Heart left ventricle (tissue), 16 donors: ENCODE data around the gene AAK1. TPM values are rescaled to one million over a fixed set of nuclear protein-coding genes. Genes with fewer than 3 reads are reported as not detected.
"Not testable (repeated sequence)": the region's sequence is repeated elsewhere in the genome, so short reads cannot be mapped to it uniquely, and the experiment has no call there.

Experiments used
- ATAC-seq, 4 donors: fragments of 200-7000 bp; cut with Tn5 transposase; one replicate each; pipeline ENCODE4 v1.9.1; 2020 to 2022; ENCODE audit warnings: moderate library complexity in 4 of 4, mild to moderate bottlenecking in 3 of 4, moderate number of reproducible peaks in 1 of 4
- DNase-seq, 5 donors: peaks; one replicate each; pipeline ENCODE4 v3.0.0-alpha.2; 2020
- H3K27ac ChIP-seq, 12 donors: fragments of 200-600 bp; sonication (generic) in 4 of 12; one replicate each; pipeline versions ENCODE4 v1.5.0 to v1.8.0; 2016 to 2022; ENCODE audit warnings: mild to moderate bottlenecking in 2 of 12
- H3K27me3 ChIP-seq, 9 donors: fragments of 200-600 bp; sonication (generic) in 2 of 9; one replicate each; pipeline versions ENCODE4 v1.5.1 to v1.8.0; 2016 to 2022; ENCODE audit warnings: mild to moderate bottlenecking in 3 of 9
- H3K36me3 ChIP-seq, 9 donors: fragments of 200-600 bp; sonication (generic) in 2 of 9; one replicate each; pipeline versions ENCODE4 v1.5.0 to v1.8.0; 2018 to 2022; ENCODE audit warnings: mild to moderate bottlenecking in 2 of 9
- H3K4me1 ChIP-seq, 12 donors: fragments of 200-600 bp; sonication (generic) in 4 of 12; one replicate each; pipeline versions ENCODE4 v1.5.0 to v1.8.0; 2016 to 2022; ENCODE audit warnings: mild to moderate bottlenecking in 3 of 12
- H3K4me3 ChIP-seq, 12 donors: fragments of 200-600 bp; sonication (generic) in 4 of 12; one replicate each; pipeline versions ENCODE4 v1.5.0 to v1.8.0; 2017 to 2022; ENCODE audit warnings: mild to moderate bottlenecking in 9 of 12, moderate library complexity in 4 of 12
- H3K9me3 ChIP-seq, 12 donors: fragments of 200-600 bp; sonication (generic) in 4 of 12; one replicate each; pipeline versions ENCODE4 v1.5.0 to v1.8.0; 2016 to 2022; ENCODE audit warnings: mild to moderate bottlenecking in 1 of 12
- POLR2A ChIP-seq, 2 donors: fragments of 450-650 bp; IDR thresholded peaks; one replicate each; pipeline ENCODE4 v1.6.1; 2017; ENCODE audit warnings: antibody characterized with exemption in 2 of 2, mild to moderate bottlenecking in 2 of 2, moderate library complexity in 2 of 2
- WGBS, 4 donors: extraction: QIAGEN DNeasy Blood & Tissue Kit in 2 of 4; methylation state at CpG; one replicate each; pipeline versions ENCODE4 v1.1.5 to v1.1.7; 2013 to 2018; 5-methylcytosine and 5-hydroxymethylcytosine counted together
- intact Hi-C, 10 donors: fragments of 100-400 bp; cut with DNase I; formaldehyde crosslinking; loops; one replicate each; pipeline versions ENCODE4 v1.11.1 to v1.14.2; 2022
- polyA plus RNA-seq, 2 donors: library from polyadenylated mRNA; stranded (reverse); fragments of 200-250 nt; gene quantifications; one replicate each; pipeline ENCODE4 v1.2.3, GENCODE V29; 2013
- total RNA-seq, 9 donors: library from RNA; depleted of rRNA in 2 of 9; stranded (reverse); fragments of >200 nt in 2 of 9; fragmentation: NEBNext Ultra II Directional in 3 of 9; extraction: Animal tissue kit (Norgen Biotek cat#: 25700) in 3 of 9; gene quantifications; one replicate each; pipeline versions ENCODE4 v1.1.0 to v1.2.4, GENCODE V29; 2016 to 2023
- TF ChIP-seq, protein P1 (sequence below), 12 donors: fragments of 200-600 bp; sonication (generic) in 4 of 12; IDR thresholded peaks; one replicate each; pipeline versions ENCODE4 v1.5.0 to v1.8.0; 2018 to 2022; ENCODE audit warnings: antibody characterized with exemption in 12 of 12, mild to moderate bottlenecking in 5 of 12
- donor health status: ischemic (EF 13 %, LVEDD 7.1; RV severe dilation, severe dysfunction).
- donor health status: healthy with polysubstance abuse.
- donor health status: DM: no; HTN: yes; CAD: no.
- donor health status: DM: no; HTN: no; CAD: no.
- donor health status: ischemic (EF 25% LVEDD 6.9; RV normal size, moderate dysfunction).
- donor health status: ischemic (EF 25% LVEDD 5.7; RV mildly dilated, moderate dysfunction).
- donor health status: healthy.
- donor health status: DM: yes; HTN: yes; CAD: no.
- donor health status: ischemic (EF 35%, LVEDD 5.7; RV mildly dilated, moderate dysfunction).
- donor health status: nonischemic (EF 11% LVEDD 7.7; RV severe dilation, severe dysfunction).
- donor health status: DM: yes; HTN: yes; CAD: no.
- donor health status: PGD.
- donor health status: ischemic (EF 29% LVEDD 5.4; RV normal size, mild dysfunction).
- donor health status: nonischemic (EF 23%, LVEDD 6.1; RV moderate dilation, normal function).

AAK1 gene
- total and polyA plus RNA-seq, 11 donors: 34.4 to 167 (median 122) TPM

DNA sequence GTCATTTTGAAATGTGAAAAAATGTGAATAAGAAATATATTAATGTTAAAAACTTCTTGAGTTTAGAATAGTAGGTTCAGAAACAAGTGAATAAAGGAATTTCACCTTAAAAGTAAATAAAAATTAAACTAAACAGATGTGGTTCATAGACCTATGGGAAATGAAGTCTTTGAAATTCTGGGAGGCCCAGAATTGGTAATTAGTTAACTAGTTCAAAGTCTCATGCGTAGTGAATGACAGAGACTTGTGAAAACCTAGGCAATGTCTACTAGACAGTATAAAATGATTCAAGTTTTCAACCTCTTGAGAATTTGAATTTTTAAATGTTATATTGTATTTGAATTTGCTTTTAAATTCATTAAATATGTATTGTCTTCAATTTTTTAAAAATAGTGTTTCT lies 32.6 kb upstream of the AAK1 start:
- WGBS, 4 donors: 96 to 99% (median 98%) methylated on average over 1 of the region's 1 CpG
- Histone ChIP-seq H3K4me3 (no peak overlapping the region), H3K9me3 (peaks cover 0 to 10% (median 0%) of the 10 kb centered on the region in 12 donors)

DNA sequence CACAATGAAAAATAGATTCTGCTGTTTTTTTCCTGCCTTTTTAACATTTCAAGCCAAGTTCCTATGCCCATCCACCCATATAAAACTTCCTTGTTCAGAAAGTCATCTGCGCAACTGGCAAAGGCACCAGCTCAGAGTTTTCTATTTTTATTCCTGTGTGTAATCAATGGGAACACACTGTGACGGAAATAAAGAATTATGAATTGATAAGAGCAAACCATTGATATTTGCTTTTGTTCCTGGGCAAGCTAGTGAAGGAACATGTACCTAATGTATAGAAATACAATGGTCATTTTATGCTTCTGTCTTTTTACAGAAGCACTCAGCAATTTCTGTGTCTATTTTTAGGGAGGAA lies 30.8 kb upstream of the AAK1 start:
- TF ChIP-seq POLR2A (IDR thresholded peaks at IDR 0.05): no peak
- TF ChIP-seq, protein P1, sequence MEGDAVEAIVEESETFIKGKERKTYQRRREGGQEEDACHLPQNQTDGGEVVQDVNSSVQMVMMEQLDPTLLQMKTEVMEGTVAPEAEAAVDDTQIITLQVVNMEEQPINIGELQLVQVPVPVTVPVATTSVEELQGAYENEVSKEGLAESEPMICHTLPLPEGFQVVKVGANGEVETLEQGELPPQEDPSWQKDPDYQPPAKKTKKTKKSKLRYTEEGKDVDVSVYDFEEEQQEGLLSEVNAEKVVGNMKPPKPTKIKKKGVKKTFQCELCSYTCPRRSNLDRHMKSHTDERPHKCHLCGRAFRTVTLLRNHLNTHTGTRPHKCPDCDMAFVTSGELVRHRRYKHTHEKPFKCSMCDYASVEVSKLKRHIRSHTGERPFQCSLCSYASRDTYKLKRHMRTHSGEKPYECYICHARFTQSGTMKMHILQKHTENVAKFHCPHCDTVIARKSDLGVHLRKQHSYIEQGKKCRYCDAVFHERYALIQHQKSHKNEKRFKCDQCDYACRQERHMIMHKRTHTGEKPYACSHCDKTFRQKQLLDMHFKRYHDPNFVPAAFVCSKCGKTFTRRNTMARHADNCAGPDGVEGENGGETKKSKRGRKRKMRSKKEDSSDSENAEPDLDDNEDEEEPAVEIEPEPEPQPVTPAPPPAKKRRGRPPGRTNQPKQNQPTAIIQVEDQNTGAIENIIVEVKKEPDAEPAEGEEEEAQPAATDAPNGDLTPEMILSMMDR (IDR thresholded peaks at IDR 0.05): no peak
- 33 to 46% (median 41%) methylated on average over 2 of the region's 2 CpGs for WGBS, 4 donors
- H3K36me3 ChIP-seq: no peaks in the 10 kb centered on the region
- H3K4me3 ChIP-seq: peak overlapping the region in 10 of 12 donors; percentile 24 to 57 (median 48)
- ATAC-seq (peak; percentile 79 to 84 (median 84)), DNase-seq (peak in 1 of 5 donors; percentile 41)
- intact Hi-C loops: no loop called here
- peaks cover 0 to 12% (median 0%) of the 10 kb centered on the region in 12 donors for H3K9me3 ChIP-seq
- peak overlapping the region; percentile 52 to 95 (median 84) for H3K27ac ChIP-seq
- peaks cover 0 to 30% (median 0%) of the 10 kb centered on the region in 12 donors for H3K4me1 ChIP-seq
- H3K27me3 ChIP-seq: no peaks in the 10 kb centered on the region

More for the DNA sequence above, 32.6 kb upstream of the AAK1 start:
- Histone ChIP-seq H3K27ac (no peak overlapping the region), H3K36me3 (no peaks in the 10 kb centered on the region), H3K27me3 (no peaks in the 10 kb centered on the region), H3K4me1 (peaks cover 0 to 31% (median 0%) of the 10 kb centered on the region in 12 donors)
- no peak for DNase-seq
- intact Hi-C loops: no loop called here
- no peak for ATAC-seq
- TF ChIP-seq, protein P1 (IDR thresholded peaks at IDR 0.05): no peak
- no peak for TF ChIP-seq POLR2A (IDR thresholded peaks at IDR 0.05)

DNA sequence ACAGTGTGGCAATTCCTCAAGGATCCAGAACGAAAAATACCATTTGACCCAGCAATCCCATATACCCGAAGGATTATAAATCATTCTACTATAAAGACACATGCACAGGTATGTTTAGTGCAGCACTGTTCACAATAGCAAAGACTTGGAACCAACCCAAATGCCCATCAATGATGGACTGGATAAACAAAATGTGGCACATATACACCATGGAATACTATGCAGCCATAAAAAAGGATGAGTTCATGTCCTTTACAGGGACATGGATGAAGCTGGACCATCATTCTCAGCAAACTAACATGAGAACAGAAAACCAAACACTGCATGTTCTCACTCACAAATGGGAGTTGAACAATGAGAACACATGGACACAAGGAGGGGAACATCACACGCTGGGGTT lies 29.6 kb upstream of the AAK1 start:
- Histone ChIP-seq H3K9me3 (peaks cover 0 to 12% (median 0%) of the 10 kb centered on the region in 12 donors), H3K4me3 (peak overlapping the region in 5 of 12 donors; percentile 39 to 57 (median 52)), H3K27ac (peak overlapping the region in 8 of 12 donors; percentile 75 to 95 (median 86)), H3K4me1 (peaks cover 0 to 30% (median 0%) of the 10 kb centered on the region in 12 donors)
- ATAC-seq, H3K36me3 ChIP-seq, H3K27me3 ChIP-seq, intact Hi-C loops, DNase-seq: not testable (repeated sequence)
- 93 to 100% (median 97%) methylated on average over 3 of the region's 3 CpGs for WGBS, 4 donors

DNA sequence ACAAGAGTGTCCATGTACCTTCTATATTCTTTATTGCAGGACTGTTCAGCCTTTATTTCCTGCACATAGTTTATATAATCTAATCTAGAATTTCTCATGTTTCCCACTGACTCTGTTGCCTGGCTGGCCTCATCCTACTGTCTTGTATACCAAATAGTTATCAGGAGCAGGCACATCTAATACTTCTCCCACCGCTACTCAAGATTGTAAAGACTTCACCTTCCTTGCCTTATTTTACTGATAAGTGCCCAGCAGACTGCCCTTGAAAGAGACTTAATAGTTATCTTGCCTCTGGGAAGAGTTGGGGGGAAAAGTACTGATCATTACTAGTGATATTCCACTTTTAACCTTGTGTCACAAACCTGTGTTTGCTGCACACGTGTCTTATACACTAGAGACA lies 26.1 kb upstream of the AAK1 start:
- H3K27ac ChIP-seq: peak overlapping the region in 5 of 12 donors; percentile 2 to 27 (median 19)
- 72 to 81% (median 76%) methylated on average over 2 of the region's 2 CpGs for WGBS, 4 donors
- H3K9me3 ChIP-seq: peaks cover 0 to 12% (median 0%) of the 10 kb centered on the region in 12 donors
- no peaks in the 10 kb centered on the region for H3K36me3 ChIP-seq
- no peaks in the 10 kb centered on the region for H3K27me3 ChIP-seq
- TF ChIP-seq, protein P1 (IDR thresholded peaks at IDR 0.05): no peak
- ATAC-seq (no peak), DNase-seq (no peak)
- peaks cover 0 to 25% (median 0%) of the 10 kb centered on the region in 12 donors for H3K4me1 ChIP-seq
- H3K4me3 ChIP-seq: no peak overlapping the region
- intact Hi-C loops: no loop called here

DNA sequence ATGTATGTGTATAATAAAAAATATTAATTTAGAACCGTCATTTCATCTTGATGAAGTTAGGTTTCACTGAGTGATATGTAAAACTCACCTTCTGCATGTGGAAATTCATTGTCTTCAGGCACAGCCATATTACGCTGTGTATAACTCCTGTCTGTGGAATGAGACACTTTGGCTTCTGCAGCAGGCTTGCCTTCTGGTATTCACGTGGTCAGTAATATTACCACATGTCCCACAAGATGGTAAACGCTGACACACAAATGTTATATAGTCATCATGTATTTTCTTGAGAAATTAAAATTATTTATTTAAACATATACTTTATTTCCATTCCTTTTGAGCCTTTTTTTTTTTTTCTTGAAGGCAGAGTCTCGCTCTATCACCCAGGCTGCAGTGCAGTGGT lies 25.1 kb upstream of the AAK1 start:
- TF ChIP-seq POLR2A (IDR thresholded peaks at IDR 0.05): no peak
- TF ChIP-seq, protein P1 (IDR thresholded peaks at IDR 0.05): no peak
- Histone ChIP-seq H3K9me3 (peaks cover 0 to 20% (median 1%) of the 10 kb centered on the region in 12 donors), H3K36me3 (no peaks in the 10 kb centered on the region), H3K27me3 (no peaks in the 10 kb centered on the region), H3K4me3 (no peak overlapping the region), H3K27ac (no peak overlapping the region), H3K4me1 (peaks cover 0 to 19% (median 0%) of the 10 kb centered on the region in 12 donors)
- intact Hi-C loops: no loop called here
- 83 to 92% (median 90%) methylated on average over 5 of the region's 5 CpGs for WGBS, 4 donors
- DNase-seq: no peak
- ATAC-seq: no peak
